ENCODE results near the gene NPAS3. TPM values are rescaled to one million over a fixed set of nuclear protein-coding genes. Genes with fewer than 3 reads are reported as not detected.

Gene NPAS3
- total and polyA plus RNA-seq, 2 of the 13 experiments (the other 11 are each of a cell fraction or from before 2014, with no cell fraction given) = not detected

DNA sequence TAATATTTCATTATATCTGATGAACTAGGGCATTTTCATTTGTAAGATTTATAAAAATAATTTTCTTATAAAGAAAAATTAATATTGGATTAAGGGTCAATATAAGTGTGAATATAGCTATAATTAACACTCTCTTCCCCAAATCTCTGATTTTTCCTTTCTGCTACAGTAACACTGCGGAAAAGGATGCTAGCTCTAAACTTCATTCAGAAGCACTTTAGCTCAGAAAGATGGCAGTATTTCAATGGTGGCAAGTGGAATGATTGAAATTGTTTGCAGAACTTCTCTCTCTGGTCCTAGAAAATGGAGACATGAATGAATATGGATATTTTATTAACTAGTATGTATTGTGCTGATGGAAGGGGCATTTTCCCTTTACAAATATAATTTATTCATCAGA lies 8.4 kb downstream of the NPAS3 start:
- no peaks in the 10 kb centered on the region for H3K9me3 ChIP-seq (ENCODE audit: low read length)

More for the DNA sequence above, 8.4 kb downstream of the NPAS3 start:
- no peak overlapping the region for H2AFZ ChIP-seq (ENCODE audit: low read length)
- no peak overlapping the region for H3K4me2 ChIP-seq (ENCODE audit: low read depth, low read length)
- H3K36me3 ChIP-seq (replicated peaks in 1 of 2; ENCODE audit: control insufficient read depth in 1 of 2, insufficient read depth in 2 of 2, low read length in 2 of 2) = no peaks in the 10 kb centered on the region
- H3K27me3 ChIP-seq (ENCODE audit: control insufficient read depth in 1 of 2, insufficient read depth in 2 of 2, low read length in 2 of 2) = no peaks in the 10 kb centered on the region
- no peak for ATAC-seq
- H3K27ac ChIP-seq (ENCODE audit: extremely low read length, insufficient read depth, low read length) = no peak overlapping the region
- in situ Hi-C loops (cut with HindIII; ENCODE audit: extremely low pct_ligation_motif_present, low pct_unique_long_range_greater_than_20kb) (no loop called here), intact Hi-C loops (cut with micrococcal nuclease; ENCODE audit: unreplicated experiment) (no loop called here)
- no TSS peak for BruUV-seq (replicated peaks)
- FAIRE-seq = no peak
- H3K4me3 ChIP-seq (replicated peaks in 1 of 3; ENCODE audit: insufficient read depth in 1 of 3, low read depth in 2 of 3, low read length in 3 of 3) = no peak overlapping the region
- 70% methylated on average over 1 of the region's 1 CpG for WGBS (ENCODE audit: low lambda C conversion rate)
- no peaks in the 10 kb centered on the region for H3K79me2 ChIP-seq (ENCODE audit: insufficient read depth, low read length)
- ChIA-PET CTCF (ENCODE audit: low intra/inter-chr PET ratio, low total read pairs) (no interaction called here), POLR2A (no interaction called here)
- DNase-seq (ENCODE audit: low spot score) = no peak
- TF ChIP-seq HES4 (CRISPR knock-in tag; IDR thresholded peaks at IDR 0.05; ENCODE audit: borderline replicate concordance) = no peak
- TF ChIP-seq FOXP4 (CRISPR knock-in tag; IDR thresholded peaks at IDR 0.05) = no peak
- TF ChIP-seq STAG1 (CRISPR knock-in tag; IDR thresholded peaks at IDR 0.05) = no peak
- no peak for TF ChIP-seq MTA1 (CRISPR knock-in tag; IDR thresholded peaks at IDR 0.05; ENCODE audit: borderline replicate concordance)
- TF ChIP-seq ZBTB7B (CRISPR knock-in tag; IDR thresholded peaks at IDR 0.05) = no peak
- no peak for TF ChIP-seq AKNA (CRISPR knock-in tag; IDR thresholded peaks at IDR 0.05; ENCODE audit: borderline replicate concordance)
- TF ChIP-seq, protein P1, sequence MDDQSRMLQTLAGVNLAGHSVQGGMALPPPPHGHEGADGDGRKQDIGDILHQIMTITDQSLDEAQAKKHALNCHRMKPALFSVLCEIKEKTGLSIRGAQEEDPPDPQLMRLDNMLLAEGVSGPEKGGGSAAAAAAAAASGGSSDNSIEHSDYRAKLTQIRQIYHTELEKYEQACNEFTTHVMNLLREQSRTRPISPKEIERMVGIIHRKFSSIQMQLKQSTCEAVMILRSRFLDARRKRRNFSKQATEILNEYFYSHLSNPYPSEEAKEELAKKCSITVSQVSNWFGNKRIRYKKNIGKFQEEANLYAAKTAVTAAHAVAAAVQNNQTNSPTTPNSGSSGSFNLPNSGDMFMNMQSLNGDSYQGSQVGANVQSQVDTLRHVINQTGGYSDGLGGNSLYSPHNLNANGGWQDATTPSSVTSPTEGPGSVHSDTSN (CRISPR knock-in tag; IDR thresholded peaks at IDR 0.05; ENCODE audit: borderline replicate concordance) = no peak
- no peak for TF ChIP-seq ZNF143 (CRISPR knock-in tag; IDR thresholded peaks at IDR 0.05)
- TF ChIP-seq THAP11 (CRISPR knock-in tag; IDR thresholded peaks at IDR 0.05) = no peak
- TF ChIP-seq ZFP36 (IDR thresholded peaks at IDR 0.05; ENCODE audit: borderline replicate concordance, low read depth, low read length, partially characterized antibody) = no peak
- no peak for TF ChIP-seq ZNF354B (CRISPR knock-in tag; IDR thresholded peaks at IDR 0.05)
- no peak overlapping the region for H3K9ac ChIP-seq (ENCODE audit: insufficient read depth, low read depth, low read length)
- no peaks in the 10 kb centered on the region for H3K4me1 ChIP-seq (ENCODE audit: insufficient read depth, low read length)
- H4K20me1 ChIP-seq (ENCODE audit: insufficient read depth, low read length) = no peaks in the 10 kb centered on the region

Data from HepG2 (cell line).